CD4-positive, alpha-beta T cell treated with Interferon gamma for 1 hour (primary cell): Measurements from ENCODE around the gene ATP12A.

ENCODE experiments used
- DNase-seq: peaks from one replicate; pipeline ENCODE4 v3.0.0-alpha.2; 2020

ATP12A gene

DNA sequence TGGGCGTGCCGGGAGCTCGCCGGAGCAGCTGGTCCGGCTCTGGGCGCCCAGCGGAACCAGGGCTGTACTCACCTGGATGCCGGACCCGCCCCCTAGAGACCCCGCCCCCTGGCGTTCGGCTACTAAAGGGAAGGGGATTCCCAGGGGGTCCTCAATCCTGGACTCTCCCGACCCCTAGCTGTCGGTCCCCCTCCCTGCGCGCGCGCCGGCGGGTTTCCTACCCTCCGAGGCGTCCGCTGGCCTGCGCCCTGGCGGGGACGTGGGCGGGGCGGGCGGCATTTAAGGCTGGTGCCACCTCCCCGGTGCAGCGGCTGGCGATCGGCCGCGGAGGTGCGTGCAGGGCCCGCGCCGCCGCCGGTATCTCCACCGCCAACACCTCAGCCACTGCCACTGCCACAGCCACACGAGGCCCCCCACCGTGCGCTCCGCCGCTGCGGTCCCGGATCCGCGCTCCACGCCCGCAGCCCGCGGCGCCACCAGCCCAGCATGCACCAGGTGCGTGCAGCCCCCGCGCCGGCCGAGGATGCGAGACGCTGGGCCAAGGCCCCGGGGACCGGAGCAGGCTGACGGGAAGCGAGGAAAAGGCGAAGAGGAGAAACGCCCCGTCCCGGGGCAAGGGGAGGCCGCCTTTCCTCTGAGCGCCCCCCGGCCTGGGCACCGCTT lies at the start of gene ATP12A:
Gene ATP12A, plus strand, starts transcription at position 151 of the 663 bp plus-strand sequence. Its CDS starts 336 bp downstream, at position 487.
- no peak for DNase-seq

DNA sequence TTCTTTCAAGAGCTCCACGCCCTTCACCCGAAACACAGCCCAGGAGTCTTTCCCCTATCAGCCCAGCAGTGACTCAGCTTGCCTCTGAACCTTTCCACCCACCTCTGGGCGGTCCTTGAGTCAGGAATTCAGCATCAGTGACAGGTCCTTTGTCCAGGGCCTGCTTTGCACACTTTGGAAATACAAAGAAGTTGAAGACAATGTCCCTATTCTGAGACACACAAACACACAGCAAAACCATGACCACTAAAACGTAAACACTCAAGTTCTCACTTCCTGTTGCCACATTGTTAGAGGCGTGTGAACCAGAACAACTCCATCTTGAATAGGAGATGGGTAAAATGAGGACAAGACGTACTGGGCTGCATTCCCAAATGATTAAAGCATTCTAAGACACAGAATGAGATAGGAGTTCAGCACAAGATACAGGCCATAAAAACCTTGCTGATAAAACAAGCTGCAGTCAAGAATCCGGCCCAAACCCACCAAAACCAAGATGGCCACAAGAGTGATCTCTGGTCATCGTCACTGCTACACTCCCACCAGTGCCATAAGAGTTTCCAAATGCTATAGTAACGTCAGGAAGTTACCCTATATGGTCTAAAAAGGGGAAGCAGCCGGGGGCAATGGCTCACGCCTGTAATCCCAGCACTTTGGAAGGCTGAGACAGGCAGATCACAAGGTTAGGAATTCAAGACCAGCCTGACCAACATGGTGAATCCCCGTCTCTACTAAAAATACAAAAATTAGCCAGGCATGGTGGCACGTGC lies 49.2 kb upstream of the ATP12A start:
- no peak for DNase-seq

DNA sequence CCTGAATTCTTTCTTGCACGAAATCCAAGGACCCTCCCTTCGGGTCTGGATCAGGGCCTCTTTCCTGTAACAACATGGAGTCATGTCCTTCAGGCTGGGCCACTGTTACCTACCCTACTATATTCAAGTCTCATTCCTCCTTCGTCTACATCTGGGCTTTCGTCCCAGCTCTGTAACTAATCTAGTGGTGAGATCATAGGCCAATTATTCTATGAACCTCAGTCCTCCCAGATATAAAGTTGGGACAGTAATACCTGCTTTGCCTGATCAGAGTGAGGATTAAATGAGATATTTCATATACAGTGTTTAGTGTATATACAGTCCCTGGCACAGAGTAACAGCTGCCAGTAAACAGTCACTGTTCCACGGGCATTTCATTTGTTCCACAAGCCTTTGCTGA lies 48.3 kb upstream of the ATP12A start:
- no peak for DNase-seq

DNA sequence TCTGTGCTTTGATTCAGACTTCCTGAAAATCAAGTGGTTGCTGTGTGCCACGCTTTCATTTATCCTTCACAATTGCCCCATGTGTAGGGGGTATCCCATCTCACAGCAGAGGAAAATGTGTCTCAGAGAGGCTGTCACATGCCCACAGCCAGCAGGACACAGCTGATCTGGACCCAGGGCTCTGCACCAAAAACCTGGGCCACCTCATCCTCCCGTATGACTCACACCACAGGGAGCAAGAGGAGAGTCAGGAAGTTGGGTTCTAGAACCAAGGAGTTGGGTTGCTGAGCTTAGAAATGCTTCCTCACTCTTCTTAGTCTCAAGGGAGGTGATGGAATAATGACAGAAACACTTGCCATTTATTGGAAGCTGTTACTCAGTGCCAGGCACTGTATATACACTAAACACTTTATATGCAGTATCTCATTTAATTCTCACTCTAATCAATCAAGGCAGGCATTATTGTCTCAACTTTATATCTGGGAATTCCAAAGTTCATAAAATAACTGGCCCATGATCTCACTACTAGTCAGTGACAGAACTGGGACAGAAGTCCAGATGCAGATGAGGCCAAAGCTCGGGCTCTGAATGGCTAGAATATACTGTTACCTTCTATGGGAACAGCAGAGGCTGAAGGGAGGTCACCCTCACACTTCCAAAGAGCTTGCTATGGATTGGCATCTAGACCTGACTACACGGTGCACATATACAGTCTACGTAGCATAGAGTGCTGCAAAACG lies 47.7 kb upstream of the ATP12A start:
- no peak for DNase-seq

DNA sequence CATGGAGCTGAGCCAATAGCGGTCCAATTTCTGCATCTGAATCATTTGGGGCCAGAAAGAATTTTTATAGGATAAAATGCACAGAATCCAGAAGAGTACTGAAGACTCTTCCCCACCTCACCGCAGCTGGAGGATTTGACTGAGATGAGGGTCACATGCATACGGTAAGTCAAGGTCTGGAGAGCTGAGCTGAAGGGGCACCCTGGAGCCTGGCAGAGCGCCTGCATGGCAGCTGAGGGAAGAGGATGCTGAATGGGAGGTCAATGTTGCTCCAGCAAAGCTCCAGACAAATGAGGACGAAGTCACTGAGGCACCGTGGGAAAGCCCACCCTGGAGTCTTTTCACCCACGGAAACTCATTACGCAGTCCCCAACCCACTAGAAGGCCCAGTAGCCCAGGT lies 43.4 kb upstream of the ATP12A start:
- no peak for DNase-seq

DNA sequence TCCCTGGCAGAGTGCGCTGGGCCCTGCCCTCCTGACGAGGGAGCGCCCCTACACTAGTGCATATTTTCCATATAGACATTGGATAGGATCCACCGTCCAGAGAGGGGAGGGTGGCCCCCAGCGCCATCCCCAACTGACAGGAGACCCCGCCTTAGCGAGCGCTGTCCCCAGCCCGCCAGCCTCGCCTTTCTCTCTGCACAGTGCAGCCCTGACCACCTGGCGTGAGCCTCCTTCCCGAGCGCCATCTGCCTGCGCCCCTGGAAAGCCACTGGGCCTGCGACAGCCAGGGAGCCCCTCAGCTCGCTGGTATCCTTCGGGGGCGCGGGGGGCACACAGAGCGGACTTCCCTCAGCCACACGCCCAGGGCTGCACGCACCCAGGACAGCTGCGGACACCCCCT lies 42.1 kb upstream of the ATP12A start:
- no peak for DNase-seq

DNA sequence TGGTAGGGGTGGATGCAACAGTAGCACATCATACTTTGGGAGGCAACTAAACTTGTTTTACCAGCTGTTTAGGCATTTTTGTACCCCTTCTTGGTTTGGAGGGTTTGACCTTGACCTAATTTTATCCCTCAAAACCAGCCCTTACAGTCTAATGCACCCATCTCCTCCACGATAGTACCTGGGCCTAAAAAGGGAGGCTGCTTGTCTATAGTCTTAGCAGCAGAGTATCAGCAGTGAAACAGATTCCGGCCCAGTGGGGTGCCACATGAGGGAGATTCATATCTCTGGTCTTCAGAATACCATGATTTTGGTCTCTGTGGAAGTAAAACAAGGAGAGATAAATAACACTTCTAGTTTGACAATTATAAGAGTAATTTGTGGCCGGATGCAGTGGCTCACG lies 39.5 kb upstream of the ATP12A start:
- no peak for DNase-seq

DNA sequence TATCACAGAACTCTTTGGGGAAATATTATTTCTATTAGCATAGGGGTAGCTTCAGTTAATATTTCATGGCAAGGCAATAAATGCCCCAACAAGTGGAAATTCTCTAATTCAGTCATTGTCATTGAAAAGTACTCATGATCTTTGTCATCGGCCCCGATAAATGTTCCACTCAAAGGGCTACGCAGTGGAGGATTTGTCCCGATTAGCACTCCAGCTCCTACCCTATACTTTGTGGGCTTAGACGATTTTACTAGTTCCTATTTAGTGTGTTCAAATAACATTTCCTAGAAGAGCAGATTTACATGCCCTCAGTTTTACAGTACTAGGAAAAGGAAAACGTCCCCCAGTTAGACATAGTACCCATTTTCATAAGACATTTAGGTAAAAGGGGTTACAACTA lies 38.0 kb upstream of the ATP12A start:
- DNase-seq: no peak

DNA sequence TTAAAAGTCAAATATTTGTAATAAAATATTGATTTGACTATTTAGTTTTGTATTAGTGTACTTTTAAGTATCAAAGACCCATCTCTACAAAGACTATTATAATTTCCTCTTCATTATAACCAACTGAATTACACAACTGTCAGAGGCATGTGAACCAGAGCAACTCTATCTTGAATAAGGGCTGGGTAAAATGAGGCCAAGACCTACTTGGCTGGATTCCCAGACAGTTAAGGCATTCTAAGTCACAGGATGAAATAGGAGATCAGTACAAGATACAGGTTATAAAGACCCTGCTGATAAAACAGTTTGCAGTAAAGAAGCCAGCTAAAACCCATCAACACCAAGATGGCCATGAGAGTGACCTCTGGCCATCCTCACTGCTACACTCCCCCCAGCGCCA lies 36.2 kb upstream of the ATP12A start:
- no peak for DNase-seq

DNA sequence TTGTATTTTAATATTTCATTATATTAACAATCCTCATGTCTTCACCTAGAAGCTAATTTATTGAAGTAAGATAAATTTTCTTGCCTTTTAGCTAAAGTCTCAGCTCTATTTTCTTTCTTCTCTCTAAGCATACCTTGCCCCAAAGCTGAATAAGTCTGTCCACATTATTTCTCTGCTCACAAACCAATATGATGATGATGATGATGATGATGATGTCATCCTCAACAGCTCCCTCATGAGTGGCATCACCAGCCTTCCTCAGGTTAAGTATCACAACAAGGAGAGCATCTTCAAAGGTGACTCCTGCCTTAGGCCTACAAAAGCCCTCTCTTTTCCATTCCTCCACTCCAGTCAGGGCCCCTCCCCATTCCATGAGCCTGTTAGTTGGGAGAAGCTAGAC lies 31.9 kb upstream of the ATP12A start:
- no peak for DNase-seq

DNA sequence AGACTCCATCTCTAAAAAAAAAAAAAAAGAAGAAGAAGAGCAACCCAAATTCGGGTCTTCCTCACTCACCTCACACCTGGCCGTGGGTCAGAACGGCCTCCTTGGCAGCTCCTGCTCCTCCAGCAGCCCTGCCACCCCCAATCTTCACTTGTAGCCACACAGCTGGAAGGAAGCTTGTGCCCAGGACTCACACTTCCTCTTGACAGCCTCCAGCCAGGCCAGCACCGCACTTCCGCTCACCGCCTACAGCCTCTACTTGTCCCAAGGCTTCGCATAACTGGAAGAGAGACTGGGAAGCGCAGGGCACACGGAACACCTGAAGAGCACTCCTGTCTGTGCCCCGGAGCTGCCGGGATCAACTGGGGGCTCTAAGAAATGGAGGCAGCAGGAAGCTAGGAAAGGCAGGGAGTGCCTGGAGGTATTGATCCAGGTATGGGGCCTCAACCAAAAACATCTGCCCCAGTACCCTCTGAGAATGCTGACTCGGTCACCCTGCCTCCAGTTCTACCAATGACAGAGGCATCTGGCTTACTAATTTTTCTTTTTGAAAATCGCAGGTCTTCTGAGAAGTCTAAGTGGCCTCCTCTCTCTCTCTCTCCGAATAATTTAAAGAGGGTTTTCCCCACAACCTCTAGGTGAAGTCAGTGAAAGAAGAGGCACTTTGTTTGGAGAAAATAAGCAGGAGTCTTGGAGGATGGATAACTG lies 31.1 kb upstream of the ATP12A start:
- no peak for DNase-seq

DNA sequence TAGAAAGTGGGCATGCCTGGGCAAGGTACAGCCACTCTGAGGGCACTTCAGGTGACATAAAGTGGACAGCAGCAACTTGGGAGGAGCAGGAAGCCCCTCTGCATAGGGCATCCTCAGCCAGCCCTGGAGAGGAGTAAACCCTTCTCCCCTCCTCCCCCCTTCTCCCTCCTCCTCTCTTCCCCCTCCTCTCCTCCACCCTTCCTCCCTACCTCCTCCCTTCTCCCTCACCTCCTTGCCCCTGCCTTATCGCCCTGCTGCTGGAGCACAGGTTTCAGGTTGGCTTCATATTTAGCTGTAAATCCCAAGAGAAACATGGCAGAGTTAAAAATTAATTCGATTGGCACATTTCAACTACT lies 30.5 kb upstream of the ATP12A start:
- DNase-seq: no peak

DNA sequence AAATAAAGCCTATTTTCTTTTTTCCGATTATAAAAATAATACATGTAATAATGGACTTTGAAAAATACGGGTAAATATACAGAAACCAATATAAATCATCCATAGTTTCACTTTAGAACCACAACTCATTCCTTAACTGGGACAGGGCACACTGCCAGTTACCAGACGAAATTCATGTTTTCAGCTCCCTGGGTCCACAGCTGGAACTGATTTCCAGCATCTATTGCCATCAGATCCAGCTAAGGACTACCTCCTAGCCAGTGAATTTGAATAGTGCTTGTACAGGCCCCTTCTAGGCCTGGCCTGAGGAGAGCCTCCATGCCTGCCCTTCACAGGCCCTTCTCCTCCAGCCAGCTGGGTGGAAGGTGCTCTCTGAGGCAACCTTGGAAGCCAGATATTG lies 30.0 kb upstream of the ATP12A start:
- DNase-seq: no peak

DNA sequence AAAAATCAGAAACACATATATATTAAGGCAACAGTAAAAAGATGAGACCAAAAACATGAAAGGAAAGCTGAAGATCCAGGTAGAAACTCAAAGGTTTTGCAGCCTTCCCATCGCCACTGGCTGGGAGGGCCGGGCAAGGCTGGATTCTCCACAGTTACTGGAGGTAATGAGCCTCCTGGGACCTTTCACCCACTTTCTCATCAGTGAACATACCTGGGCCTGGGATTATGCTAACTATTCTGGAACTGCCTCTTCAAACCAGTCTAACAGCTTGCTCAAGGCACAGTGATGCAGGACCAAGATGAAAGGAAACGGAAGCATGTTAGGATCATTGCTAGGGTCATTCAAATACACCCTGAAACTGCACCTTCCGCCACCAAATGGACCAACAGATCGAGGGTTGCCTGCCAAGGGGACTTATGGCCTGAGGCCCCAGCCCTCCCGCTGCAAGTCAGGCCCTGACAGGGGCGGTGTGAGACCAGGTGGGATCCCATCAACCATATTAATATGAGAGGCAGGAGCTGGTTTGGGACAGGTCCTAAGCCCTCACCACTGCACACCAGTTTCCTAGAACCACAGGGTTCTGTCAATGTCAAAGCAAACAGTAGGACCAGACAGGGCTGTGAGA lies 28.4 kb upstream of the ATP12A start:
- no peak for DNase-seq

DNA sequence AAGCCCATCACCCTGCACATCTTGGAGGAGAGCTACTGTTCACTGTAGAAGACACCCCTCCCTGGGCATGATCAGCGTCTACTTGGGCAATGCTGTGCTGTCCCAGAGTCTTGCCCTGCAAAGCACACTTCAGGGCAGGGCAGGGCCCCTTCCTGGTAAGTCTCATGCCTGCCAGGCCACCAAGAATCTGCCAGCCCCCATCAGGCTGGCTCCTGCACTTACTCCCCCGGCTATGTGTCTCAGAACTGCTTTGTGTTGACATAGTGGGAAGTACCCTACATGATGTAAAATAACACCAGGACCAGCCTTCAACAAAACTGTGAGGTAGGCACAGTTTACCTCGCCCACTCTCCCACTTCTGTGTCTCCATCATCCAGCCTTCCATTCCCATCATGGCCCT lies 27.8 kb upstream of the ATP12A start:
- DNase-seq: no peak

DNA sequence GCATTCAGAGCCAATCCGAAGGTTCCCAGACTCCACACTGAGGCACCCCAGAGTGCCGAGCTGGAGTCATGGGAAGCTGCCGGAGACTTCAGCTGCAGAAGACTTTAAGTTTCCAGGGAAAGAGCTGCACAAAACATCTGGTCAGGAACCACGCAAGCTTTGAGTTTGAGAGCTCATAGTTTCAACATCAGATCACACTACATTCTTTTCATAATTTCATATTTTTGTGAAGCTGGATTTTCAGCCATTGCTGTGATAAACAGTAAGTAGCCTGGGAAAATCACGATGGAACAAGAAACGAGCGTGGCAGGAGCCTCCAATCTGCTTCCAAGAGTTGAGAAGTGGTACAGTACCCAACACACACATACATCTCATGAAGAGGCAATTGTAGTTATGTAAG lies 25.5 kb upstream of the ATP12A start:
- no peak for DNase-seq

DNA sequence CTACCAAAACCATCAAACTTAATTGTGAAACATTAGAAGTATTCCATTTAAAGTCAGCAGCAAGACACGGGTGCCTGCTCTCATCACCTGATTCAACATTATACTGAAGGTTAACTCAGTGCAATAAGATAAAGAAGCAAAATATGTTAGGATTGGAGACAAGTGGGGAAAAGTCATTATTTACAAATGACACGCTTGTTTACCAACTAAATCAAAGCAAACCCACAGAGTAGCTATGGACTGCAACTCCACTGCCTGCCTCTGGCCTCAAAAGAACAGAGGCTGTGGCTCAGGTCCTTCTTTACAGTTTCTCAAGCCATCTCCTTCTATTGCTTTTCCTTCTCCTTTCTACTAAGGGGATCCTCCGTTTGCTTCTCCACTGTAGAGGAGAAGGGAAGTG lies 21.0 kb upstream of the ATP12A start:
- no peak for DNase-seq

DNA sequence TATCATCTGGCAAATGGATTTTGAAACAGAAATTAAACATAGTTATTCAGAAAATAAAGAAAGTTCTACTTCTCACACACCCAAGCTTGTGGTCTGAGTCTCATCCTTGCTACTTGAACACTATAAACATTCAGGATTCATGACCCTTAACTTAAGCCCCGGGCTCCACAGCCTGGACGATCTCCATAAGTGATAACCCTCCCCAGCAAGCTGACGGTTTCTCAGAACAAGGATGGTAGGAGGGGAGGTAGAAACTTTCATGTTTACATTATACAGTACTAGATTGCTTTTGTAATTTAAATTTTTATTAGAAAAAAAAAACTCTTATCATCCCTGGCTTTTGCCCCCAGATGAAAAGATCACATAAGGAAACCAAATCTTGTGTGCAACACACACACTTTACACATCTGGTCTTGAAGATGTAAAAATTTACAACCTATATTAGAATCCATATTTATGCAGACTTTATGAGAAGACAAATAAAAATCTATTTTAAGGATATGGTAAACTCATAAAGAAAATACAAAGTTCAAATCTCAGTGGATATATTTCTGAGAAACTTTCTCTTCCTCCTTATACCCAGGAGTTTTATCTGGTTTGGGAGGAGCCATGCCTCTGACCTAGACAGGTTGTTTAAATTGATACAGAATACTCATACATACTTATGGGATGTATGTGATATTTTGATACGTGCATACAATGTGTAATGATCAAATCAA lies 20.0 kb upstream of the ATP12A start:
- no peak for DNase-seq

DNA sequence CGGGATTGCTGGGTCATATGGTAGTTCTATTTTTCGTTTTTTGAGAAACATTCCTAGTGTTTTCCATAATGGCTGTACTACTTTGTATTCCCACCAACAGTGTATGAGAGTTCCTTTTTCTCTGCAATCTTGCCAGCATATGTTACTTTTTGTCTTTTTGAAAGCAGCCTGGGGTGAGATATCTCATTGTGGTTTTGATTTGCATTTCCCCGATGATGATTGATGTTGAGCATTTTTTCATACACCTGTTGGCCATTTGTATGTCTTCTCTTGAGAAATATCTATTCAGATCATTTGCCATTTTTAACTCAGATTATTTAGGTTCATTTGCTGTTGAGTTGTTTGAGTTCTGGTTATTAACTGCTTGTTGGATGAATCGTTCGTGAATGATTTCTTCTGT lies 18.5 kb upstream of the ATP12A start:
- no peak for DNase-seq

DNA sequence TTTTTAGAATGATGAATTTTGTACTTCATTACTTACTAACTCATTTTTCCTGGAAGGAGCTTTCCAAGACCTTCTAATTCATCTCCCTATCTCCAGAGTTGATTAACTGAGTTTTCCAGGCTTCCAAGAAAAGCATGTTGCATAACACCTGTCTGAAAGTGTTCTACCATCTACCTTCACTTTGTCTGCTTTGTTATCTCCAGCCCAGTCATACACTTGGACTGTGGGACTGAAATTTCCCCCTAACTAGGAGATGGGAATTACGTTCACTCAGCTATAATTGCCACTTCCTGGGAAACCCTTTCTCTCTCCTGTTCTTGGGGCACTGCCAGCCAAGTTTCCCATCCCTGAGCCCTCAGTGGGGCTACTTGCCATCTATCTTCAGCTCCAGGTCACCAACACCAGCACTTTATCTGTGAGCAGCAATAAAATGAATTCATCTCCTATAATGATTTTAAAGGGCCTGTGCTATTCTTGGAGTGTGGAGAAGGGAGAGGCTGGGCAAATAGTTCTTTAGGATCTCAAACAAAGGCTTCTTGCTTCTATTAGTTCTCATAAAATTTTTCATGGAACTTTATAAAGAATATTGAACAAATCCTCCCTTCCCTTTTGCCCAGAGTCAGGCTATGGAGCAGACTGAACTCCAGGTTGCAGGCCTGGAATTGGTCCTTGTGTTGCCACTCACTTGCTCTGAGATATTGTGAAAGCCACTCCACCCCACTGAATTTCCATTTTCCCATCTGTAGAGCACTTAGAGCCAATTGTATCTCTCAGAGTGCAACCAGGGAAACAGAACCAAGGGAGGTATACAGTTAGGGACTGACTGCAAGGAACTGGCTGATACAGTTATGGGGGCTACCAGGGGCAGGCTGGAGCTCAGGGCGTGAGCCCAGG lies 17.8 kb upstream of the ATP12A start:
- DNase-seq: no peak

DNA sequence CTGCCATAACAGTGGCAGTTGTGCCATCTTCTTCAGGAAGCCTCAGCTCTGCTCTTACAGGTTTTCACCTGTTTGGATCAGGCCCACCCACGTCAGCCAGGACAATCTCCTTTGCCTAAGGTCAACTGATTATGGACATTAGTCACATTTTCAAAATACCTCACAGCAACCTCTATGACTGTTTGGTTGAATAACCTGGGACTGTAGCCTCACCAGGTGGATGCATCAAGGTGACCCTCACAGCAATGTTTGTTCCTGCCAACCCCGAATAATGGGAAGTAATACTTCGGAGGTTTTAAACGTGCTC lies 17.2 kb upstream of the ATP12A start:
- no peak for DNase-seq

DNA sequence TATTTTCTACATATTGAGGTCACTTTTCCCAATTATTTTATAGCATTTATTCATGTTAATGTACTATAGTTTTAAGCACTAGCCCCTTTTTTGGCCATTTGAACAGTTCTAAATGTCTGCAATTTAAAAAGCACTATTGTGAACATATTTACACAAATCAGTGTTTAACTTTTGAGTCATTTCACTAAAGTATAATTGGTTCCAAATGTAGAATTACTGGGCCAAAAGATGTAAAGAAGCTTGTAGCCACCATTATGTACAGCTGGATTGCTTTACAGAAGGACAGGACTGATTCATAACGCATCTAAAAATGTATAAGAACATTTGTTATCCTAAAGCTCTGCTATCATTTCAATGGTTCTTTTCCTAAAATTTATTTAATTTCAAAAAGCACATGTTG lies 16.6 kb upstream of the ATP12A start:
- DNase-seq: no peak
